ENCODE data around the gene CYP3A7.

DNA sequence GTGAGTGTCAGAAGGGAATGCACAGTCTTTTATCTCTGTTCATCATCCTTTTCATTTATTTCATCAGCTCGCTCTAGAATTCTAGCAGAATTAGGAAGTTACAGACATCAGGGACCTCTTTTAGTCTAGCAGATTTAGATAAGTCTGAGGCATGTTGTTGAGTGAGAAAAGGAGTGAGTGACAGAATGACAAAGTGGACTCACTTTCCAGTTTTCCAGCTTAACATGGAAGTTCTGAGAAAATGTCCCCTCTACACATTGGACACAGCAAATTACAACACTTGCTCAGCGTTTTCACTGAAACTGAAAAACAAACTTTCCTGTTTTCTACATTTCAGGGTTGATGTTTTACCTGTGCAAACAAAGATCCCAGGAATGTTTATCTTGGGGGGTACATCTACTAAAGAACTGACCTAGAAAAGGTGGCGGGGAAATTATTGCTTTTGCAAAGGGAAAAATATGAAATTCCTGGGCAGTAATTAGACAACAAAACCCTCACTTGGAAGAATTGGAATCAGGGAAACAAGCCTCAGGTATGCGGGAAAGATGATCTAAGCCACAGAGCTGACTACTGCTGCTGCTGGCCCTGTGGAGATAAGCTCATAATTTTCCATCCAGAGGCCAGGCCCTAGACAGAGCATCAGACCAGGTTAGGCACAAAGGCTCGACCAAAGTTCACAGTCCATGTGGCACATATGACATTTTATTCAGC, 40.6 kb downstream of the CYP3A7 start:
- TF ChIP-seq, protein P1, sequence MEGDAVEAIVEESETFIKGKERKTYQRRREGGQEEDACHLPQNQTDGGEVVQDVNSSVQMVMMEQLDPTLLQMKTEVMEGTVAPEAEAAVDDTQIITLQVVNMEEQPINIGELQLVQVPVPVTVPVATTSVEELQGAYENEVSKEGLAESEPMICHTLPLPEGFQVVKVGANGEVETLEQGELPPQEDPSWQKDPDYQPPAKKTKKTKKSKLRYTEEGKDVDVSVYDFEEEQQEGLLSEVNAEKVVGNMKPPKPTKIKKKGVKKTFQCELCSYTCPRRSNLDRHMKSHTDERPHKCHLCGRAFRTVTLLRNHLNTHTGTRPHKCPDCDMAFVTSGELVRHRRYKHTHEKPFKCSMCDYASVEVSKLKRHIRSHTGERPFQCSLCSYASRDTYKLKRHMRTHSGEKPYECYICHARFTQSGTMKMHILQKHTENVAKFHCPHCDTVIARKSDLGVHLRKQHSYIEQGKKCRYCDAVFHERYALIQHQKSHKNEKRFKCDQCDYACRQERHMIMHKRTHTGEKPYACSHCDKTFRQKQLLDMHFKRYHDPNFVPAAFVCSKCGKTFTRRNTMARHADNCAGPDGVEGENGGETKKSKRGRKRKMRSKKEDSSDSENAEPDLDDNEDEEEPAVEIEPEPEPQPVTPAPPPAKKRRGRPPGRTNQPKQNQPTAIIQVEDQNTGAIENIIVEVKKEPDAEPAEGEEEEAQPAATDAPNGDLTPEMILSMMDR (conservative IDR thresholded peaks at IDR 0.05; ENCODE audit: low read depth, low read length), result no peak
- TF ChIP-seq POLR2A (IDR thresholded peaks at IDR 0.05; ENCODE audit: low read depth, low read length) (no peak), FOS (IDR thresholded peaks at IDR 0.05; ENCODE audit: low read depth, low read length) (no peak), MAZ (IDR thresholded peaks at IDR 0.05; ENCODE audit: borderline replicate concordance, low read depth, low read length) (no peak), CEBPB (IDR thresholded peaks at IDR 0.05; ENCODE audit: low read depth, low read length) (no peak), MAFK (IDR thresholded peaks at IDR 0.05; ENCODE audit: low read depth, low read length) (no peak), RAD21 (IDR thresholded peaks at IDR 0.05; ENCODE audit: low read length) (no peak), MXI1 (IDR thresholded peaks at IDR 0.05; ENCODE audit: borderline replicate concordance, low read depth, low read length) (no peak), CHD1 (IDR thresholded peaks at IDR 0.05; ENCODE audit: low read depth, low read length) (no peak), RFX5 (IDR thresholded peaks at IDR 0.05; ENCODE audit: low read depth, low read length) (no peak)
- TF ChIP-seq, protein P2, sequence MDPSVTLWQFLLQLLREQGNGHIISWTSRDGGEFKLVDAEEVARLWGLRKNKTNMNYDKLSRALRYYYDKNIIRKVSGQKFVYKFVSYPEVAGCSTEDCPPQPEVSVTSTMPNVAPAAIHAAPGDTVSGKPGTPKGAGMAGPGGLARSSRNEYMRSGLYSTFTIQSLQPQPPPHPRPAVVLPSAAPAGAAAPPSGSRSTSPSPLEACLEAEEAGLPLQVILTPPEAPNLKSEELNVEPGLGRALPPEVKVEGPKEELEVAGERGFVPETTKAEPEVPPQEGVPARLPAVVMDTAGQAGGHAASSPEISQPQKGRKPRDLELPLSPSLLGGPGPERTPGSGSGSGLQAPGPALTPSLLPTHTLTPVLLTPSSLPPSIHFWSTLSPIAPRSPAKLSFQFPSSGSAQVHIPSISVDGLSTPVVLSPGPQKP (IDR thresholded peaks at IDR 0.05; ENCODE audit: borderline replicate concordance, low read depth, low read length), result no peak
- TF ChIP-seq, protein P3, sequence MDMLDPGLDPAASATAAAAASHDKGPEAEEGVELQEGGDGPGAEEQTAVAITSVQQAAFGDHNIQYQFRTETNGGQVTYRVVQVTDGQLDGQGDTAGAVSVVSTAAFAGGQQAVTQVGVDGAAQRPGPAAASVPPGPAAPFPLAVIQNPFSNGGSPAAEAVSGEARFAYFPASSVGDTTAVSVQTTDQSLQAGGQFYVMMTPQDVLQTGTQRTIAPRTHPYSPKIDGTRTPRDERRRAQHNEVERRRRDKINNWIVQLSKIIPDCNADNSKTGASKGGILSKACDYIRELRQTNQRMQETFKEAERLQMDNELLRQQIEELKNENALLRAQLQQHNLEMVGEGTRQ (IDR thresholded peaks at IDR 0.05; ENCODE audit: low read depth, low read length), result no peak

Measured in IMR-90 (cell line).